Measurements from ENCODE around the gene ZNF423.

The ZNF423 gene

GRCh38 chr16:49639739-49640431, 216.0 kb downstream of the ZNF423 start:
- no peak for DNase-seq (ENCODE audit: low spot score)

DNA sequence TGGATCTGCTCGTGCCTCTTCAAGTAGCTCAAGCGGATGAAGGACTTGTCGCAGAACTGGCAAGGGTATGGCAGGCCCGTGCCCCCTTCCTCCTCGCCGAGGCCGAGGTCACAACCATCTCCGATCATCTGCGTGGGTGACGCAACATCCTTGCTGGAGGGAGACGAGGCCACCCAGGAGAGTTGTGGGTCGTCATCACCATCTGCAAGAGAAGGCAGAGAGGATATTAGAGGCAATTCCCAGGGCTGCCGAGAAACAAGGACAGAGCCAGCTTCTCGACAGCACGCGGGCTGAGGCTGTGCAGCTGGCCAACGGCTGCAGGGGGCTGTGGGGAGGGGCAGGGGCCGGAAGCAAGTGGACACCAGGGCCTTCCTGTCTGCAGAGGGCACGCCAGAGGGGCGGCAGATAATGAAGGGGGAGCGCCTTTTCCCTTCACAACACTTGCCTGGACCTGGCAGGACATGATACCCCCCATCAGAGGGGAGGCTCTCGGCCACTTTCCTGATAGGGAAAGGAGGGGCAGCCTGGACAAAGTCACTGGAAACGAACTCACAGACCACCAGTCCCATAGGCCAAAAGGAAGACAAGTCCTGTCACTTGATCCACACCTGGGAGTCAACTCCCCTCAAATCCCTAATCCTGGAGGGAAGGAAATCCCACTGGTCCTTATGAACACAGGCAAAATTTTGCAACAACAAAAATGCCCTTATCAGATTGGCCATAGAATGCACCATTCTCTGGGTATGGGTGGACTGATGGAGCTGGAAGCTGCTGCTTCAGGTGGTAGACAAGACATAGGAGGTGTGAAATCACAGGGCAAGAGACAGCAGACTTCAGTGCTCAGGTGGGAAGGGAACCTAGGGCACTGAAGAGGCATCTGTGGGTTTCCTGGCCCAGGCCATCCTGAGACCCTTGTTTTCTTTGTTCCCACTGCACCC, 217.0 kb downstream of the ZNF423 start:
- DNase-seq (ENCODE audit: low spot score): no peak

- no peak for DNase-seq (ENCODE audit: low spot score)
These were observed 217.8 kb downstream of the ZNF423 start for GRCh38 chr16:49637933-49638672.

DNA sequence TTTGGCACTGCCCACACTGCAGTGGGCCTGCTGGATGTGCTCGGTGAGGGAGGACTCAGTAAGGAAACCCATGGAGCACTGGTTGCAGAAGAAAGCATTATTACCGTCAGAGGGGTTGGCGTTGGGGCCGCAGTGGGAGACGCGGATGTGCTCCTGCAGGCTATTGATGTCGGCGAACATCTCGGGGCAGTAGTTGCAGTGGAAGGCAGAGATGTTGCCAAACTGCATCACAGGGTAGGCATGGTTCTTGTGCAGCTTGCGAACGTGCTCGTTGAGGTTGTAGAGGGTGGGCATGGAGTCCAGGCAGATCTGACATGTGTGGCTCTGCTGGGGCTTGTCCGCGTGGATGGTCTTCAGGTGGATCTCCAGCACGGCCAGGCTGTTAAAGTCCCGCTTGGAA, 218.4 kb downstream of the ZNF423 start:
- no peak for DNase-seq (ENCODE audit: low spot score)

GRCh38 chr16:49636608-49637007, 219.3 kb downstream of the ZNF423 start:
- no peak for DNase-seq (ENCODE audit: low spot score)

- DNase-seq (ENCODE audit: low spot score): no peak
These were observed 220.0 kb downstream of the ZNF423 start for GRCh38 chr16:49635591-49636581.

DNA sequence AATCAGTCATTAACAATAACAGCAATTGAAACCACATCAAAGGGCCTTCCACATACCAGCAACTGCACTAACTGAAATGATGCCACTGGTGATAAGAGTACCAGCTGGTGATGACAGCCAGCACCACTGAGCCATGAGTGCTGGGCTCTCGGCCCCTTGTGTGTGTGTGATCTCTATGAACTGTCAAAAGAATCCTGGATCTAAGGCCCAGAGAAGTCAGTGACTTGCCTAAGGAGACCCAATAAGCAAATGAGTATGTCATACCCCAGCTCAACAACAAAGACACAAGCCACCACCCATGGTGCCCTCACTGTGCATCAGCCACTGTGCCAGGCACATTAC, 220.9 kb downstream of the ZNF423 start:
- DNase-seq (ENCODE audit: low spot score): no peak

- no peak for DNase-seq (ENCODE audit: low spot score)
These were observed 221.5 kb downstream of the ZNF423 start for GRCh38 chr16:49634235-49635008.

- DNase-seq (ENCODE audit: low spot score): no peak
These were observed 223.1 kb downstream of the ZNF423 start for GRCh38 chr16:49632795-49633184.

DNA sequence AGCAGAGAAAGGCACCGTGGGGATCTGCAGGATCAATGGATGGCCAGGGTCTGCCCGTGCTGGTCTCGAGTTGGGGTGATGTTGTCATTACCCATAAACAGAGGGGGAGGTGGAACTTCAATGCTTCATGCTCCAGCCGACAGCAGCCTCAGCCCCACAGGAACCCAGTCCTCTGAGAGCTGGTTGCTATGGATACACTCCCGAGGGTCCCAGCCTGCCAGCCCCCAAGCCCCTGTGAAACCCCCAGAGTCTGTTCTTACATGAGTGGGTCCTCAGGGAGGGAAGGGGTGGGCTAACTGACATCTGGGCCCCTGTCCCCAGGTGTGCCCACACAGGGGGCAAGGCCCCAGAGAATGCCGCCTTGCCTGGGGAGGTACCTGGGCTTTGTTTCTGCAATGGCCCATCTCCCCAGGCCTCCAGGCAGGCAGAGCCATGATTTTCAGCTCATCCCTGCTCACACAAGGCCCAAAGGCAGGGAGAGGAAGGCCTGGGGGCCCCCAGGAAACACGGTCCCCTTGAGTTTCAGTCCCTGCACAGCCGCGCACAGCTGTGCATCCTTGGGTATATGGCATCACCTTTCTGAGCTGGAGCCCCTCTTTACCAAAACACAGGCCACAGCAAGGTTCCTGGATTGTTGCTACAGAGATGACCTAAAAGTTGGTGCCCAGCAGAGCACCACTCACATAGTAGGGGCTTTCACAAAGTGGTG, 223.7 kb downstream of the ZNF423 start:
- no peak for DNase-seq (ENCODE audit: low spot score)

DNA sequence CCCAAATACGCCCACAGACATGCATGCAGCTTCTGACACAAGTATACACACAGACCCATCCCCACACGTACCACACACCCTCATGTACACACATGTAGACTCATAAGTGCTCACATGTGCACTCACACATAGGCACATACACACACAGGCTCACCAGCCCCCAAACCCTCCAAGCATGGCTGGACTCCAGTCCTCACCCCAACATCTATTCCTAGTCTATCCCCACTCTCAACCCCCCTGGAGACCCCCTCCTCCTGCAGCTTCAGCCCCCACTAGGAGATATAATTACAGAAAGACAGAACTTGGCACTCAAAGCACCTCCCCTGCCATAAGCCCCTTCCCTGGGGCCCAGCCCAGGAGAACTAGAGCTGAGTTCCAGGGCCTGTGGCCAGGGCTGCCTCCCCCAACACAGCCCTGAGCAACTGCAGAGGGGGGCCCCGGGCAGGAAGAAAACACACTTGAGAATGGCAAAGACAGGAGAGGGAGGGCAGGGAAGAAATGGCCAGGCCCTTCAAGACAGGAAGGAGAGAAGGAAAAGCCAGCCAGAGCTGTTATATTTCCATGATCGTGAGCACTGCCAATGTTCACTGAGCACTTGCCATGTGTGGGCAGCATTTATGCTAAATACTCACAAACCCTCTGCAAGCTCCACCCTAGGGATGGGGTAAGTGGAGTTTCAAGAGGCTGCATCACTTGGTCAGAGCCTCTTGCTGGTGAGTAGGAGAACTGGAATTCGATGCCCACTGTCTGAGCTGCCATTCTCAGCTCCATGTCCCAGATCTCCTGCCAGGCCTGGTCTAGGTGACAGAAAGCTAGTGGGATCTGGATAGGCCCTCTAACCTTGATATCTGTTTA, 224.5 kb downstream of the ZNF423 start:
- no peak for DNase-seq (ENCODE audit: low spot score)

GRCh38 chr16:49630783-49631182, 225.1 kb downstream of the ZNF423 start:
- DNase-seq (ENCODE audit: low spot score): no peak

- DNase-seq (ENCODE audit: low spot score): no peak
These were observed 226.1 kb downstream of the ZNF423 start for GRCh38 chr16:49629851-49630250.

GRCh38 chr16:49628148-49628547, 227.8 kb downstream of the ZNF423 start:
- no peak for DNase-seq (ENCODE audit: low spot score)

- no peak for DNase-seq (ENCODE audit: low spot score)
These were observed 230.4 kb downstream of the ZNF423 start for GRCh38 chr16:49625311-49626065.

DNA sequence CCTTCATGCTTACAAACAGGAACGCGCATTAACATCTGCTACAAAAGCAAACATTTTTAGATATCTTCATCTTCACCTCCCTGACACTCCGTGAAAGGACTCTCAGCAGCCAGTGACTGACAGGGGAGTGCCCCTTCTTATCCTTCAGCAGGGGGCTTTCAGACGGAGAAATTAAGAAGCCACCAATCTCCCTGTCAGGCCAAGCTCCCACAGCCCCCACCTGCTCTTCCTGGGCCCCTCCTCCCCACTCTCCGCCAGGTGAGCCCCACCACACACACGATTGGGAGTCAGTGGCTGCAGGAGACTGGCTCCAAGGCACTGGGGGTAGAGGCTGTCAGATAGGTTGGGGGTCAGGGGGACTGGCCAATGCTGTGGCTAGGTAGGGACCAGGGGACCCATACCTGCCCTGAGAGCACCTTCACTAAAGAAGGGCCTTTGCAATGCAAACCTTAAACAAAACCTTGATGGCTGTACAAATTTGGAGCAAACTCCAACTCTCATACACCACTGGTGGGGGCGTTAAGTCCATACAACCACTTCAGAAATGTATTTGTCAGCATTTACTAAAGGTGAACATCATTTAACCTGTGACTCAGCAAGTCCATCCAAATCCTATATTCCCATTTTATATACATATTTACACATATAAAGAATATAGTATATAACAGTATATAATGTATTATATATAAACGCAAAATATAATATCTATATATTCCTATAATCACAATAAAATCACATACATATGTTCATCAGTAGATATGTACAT, 232.2 kb downstream of the ZNF423 start:
- no peak for DNase-seq (ENCODE audit: low spot score)

All from hematopoietic multipotent progenitor cell treated with erythropoietin and hydrocortisone succinate and interleukin-3 and kit ligand, for 17 days (in vitro differentiated cells).